GM18502 (cell line): ENCODE results near the gene ARID1B.
A peak's percentile ranks its signal among the peaks of the same experiment; 100 is the strongest.
"Not testable (repeated sequence)": the region's sequence is repeated elsewhere in the genome, so short reads cannot be mapped to it uniquely, and the experiment has no call there.

Experiments
- ATAC-seq: cut with Tn5 transposase; IDR thresholded peaks from one replicate; pipeline ENCODE4 v1.9.1; 2021; ENCODE audit warnings: mild to moderate bottlenecking; ENCODE audit not compliant: unreplicated experiment, poor library complexity

Gene ARID1B

GRCh38 chr6:156976216-156977127 lies 199.3 kb downstream of the ARID1B start:
- peak; percentile 36 for ATAC-seq

GRCh38 chr6:156977527-156978291 lies 200.5 kb downstream of the ARID1B start:
- no peak for ATAC-seq

- ATAC-seq, result peak; percentile 56
These were observed 201.8 kb downstream of the ARID1B start for GRCh38 chr6:156978948-156979347.

- ATAC-seq, result no peak
These were observed 203.3 kb downstream of the ARID1B start for GRCh38 chr6:156980515-156980914.

- no peak for ATAC-seq
These were observed 203.8 kb downstream of the ARID1B start for GRCh38 chr6:156980948-156981347.

- ATAC-seq, result no peak
These were observed 205.0 kb downstream of the ARID1B start for GRCh38 chr6:156982168-156982567.

- not testable (repeated sequence) for ATAC-seq
These were observed 205.7 kb downstream of the ARID1B start for GRCh38 chr6:156982864-156983263.

- ATAC-seq, result peak; percentile 51
These were observed 207.1 kb downstream of the ARID1B start for GRCh38 chr6:156984178-156984738.

GRCh38 chr6:156985309-156985708 lies 208.1 kb downstream of the ARID1B start:
- ATAC-seq, result no peak

GRCh38 chr6:156988276-156989158 lies 211.3 kb downstream of the ARID1B start:
- peak; percentile 76 for ATAC-seq

- ATAC-seq, result no peak
These were observed 212.1 kb downstream of the ARID1B start for GRCh38 chr6:156989159-156989806.

- no peak for ATAC-seq
These were observed 215.0 kb downstream of the ARID1B start for GRCh38 chr6:156992020-156992804.

- no peak for ATAC-seq
These were observed 216.5 kb downstream of the ARID1B start for GRCh38 chr6:156993713-156994112.

- no peak for ATAC-seq
These were observed 217.3 kb downstream of the ARID1B start for GRCh38 chr6:156994215-156995076.

- no peak for ATAC-seq
These were observed 218.3 kb downstream of the ARID1B start for GRCh38 chr6:156995502-156995901.

- no peak for ATAC-seq
These were observed 219.1 kb downstream of the ARID1B start for GRCh38 chr6:156996265-156996664.

- ATAC-seq, result no peak
These were observed 221.7 kb downstream of the ARID1B start for GRCh38 chr6:156998794-156999330.

- no peak for ATAC-seq
These were observed 222.6 kb downstream of the ARID1B start for GRCh38 chr6:156999762-157000161.
